Common myeloid progenitor, CD34-positive (primary cell): Measurements from ENCODE around the gene CHN1.

Experiments used
- CTCF ChIA-PET: fragments of 350-600 bp; sonication (Branson Sonifier 250); formaldehyde crosslinking; loops from one replicate; lab custom pipeline; 2021; ENCODE audit warnings: antibody characterized with exemption; lab: Charles Lee
- POLR2A ChIA-PET: fragments of 350-600 bp; sonication (Branson Sonifier 250); formaldehyde crosslinking; loops from one replicate; lab custom pipeline; 2021; ENCODE audit warnings: antibody characterized with exemption; lab: Charles Lee
- DNase-seq, 3 donors: peaks; one replicate each; pipeline versions ENCODE4 v3.0.0 to v3.0.0-alpha.2; 2013
- H3K27ac ChIP-seq, 2 experiments: 1 replicate in 1 of 2; 2 replicates in 1 of 2; pipeline ENCODE4 v1.7.0; 2013; ENCODE audit warnings: inconsistent platforms in 2 of 2, low read length in 2 of 2, mild to moderate bottlenecking in 2 of 2, low read depth in 1 of 2, moderate library complexity in 1 of 2; ENCODE audit not compliant: severe bottlenecking in 2 of 2, insufficient read depth in 1 of 2, poor library complexity in 1 of 2
- H3K27me3 ChIP-seq, 5 experiments: replicated peaks in 2 of 5; 1 replicate in 3 of 5; 2 replicates in 2 of 5; pipeline versions ENCODE4 v1.6.1 to v1.7.0; 2013; ENCODE audit warnings: low read length in 4 of 5, mild to moderate bottlenecking in 2 of 5, moderate library complexity in 2 of 5, inconsistent platforms in 1 of 5; ENCODE audit not compliant: insufficient read depth in 5 of 5, control insufficient read depth in 4 of 5
- H3K36me3 ChIP-seq, 4 experiments: 1 replicate in 2 of 4; 2 replicates in 2 of 4; pipeline versions ENCODE4 v1.6.1 to v1.7.0; 2013; ENCODE audit warnings: low read length in 3 of 4, control low read depth in 1 of 4, mild to moderate bottlenecking in 1 of 4; ENCODE audit not compliant: control insufficient read depth in 4 of 4, insufficient read depth in 4 of 4
- H3K4me1 ChIP-seq, 4 experiments: 1 replicate in 3 of 4; 2 replicates in 1 of 4; pipeline versions ENCODE4 v1.6.1 to v1.7.1; 2013; ENCODE audit warnings: low read length in 3 of 4, mild to moderate bottlenecking in 3 of 4, control low read depth in 1 of 4, inconsistent platforms in 1 of 4, moderate library complexity in 1 of 4; ENCODE audit not compliant: control insufficient read depth in 4 of 4, insufficient read depth in 4 of 4; ENCODE audit errors: control extremely low read depth in 1 of 4
- H3K4me3 ChIP-seq, 7 experiments: 1 replicate in 4 of 7; 2 replicates in 3 of 7; pipeline versions ENCODE4 v1.5.1 to v1.7.0; 2013; ENCODE audit warnings: mild to moderate bottlenecking in 7 of 7, low read length in 6 of 7, moderate library complexity in 6 of 7, inconsistent platforms in 2 of 7, low read depth in 2 of 7, control low read depth in 1 of 7; ENCODE audit not compliant: insufficient read depth in 4 of 7, control insufficient read depth in 1 of 7; ENCODE audit errors: extremely low read depth in 1 of 7
- H3K9me3 ChIP-seq, 5 experiments: 1 replicate in 4 of 5; 2 replicates in 1 of 5; pipeline versions ENCODE4 v1.6.1 to v1.7.1; 2013; ENCODE audit warnings: low read length in 4 of 5, mild to moderate bottlenecking in 2 of 5, inconsistent platforms in 1 of 5, low read depth in 1 of 5, moderate library complexity in 1 of 5; ENCODE audit not compliant: control insufficient read depth in 4 of 5, insufficient read depth in 2 of 5; ENCODE audit errors: control extremely low read depth in 1 of 5
- WGBS: methylation state at CpG from one replicate; pipeline ENCODE4 v1.1.5; 2013; ENCODE audit not compliant: insufficient coverage; 5-methylcytosine and 5-hydroxymethylcytosine counted together

Gene CHN1

DNA sequence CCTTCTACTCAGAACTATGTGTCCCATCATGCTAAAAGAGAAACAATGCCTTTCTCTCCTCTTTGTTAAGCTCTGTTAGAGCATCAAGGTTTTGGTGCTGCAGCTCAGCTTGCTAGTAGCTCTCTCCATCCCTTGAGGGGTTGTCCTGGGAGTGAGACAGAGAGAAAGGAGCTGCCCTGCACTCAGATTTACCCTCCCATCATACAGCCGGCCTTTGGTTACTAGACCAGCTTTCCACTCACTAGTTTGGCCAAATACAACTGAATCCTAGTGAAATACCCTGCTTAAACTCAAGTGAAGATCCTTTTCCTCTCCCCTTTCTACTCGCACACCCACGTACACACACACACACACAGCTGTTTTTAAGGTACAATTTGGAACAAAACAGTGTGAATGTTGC is 2.3 kb upstream of the CHN1 start:
- Histone ChIP-seq H3K4me1 (peaks cover 0 to 12% (median 9%) of the 10 kb centered on the region in 4 experiments), H3K27ac (no peak overlapping the region), H3K4me3 (no peak overlapping the region), H3K36me3 (no peaks in the 10 kb centered on the region), H3K27me3 (peaks cover 32 to 90% (median 49%) of the 10 kb centered on the region in 5 experiments), H3K9me3 (peaks cover 0 to under 1% (median 0%) of the 10 kb centered on the region in 5 experiments)
- ChIA-PET CTCF (interaction anchor here (2.1 kb wide), 1 partner anchor 236 kb away, joined by 5 read pairs; no protein-coding TSS in a partner anchor), POLR2A (no interaction called here)
- WGBS = 89% methylated on average over 3 of the region's 3 CpGs
- no peak for DNase-seq

DNA sequence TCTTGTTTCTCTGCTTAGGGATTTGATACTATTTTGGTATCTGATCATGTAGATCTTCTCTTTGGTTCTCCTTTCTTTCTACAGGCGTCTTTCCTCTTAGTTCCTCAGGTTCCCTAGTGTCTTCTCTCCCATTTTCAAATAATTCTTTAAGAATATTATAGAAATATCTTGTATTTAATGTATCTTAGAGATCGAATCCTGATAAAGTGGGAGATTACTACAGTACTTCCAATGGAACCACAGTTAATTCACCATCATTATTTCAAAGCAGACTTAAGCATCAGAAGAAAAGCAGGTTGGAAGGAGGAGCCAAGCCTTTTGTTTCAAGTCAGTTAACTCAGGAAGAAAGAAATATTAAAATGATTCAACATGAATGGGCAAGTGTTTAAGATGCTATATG is 1.1 kb upstream of the CHN1 start:
- ChIA-PET POLR2A (no interaction called here), CTCF (interaction anchor here (0.6 to 1.2 kb wide), 3 partner anchors 12 to 406 kb away, joined by 3 to 4 read pairs (median 3); no protein-coding TSS in a partner anchor)
- peaks cover 0 to 12% (median 9%) of the 10 kb centered on the region in 4 experiments for H3K4me1 ChIP-seq
- H3K9me3 ChIP-seq = no peaks in the 10 kb centered on the region
- WGBS = no CpG with 5 or more reads among the region's 2 CpGs
- no peak overlapping the region for H3K27ac ChIP-seq
- H3K27me3 ChIP-seq = peaks cover 39 to 93% (median 56%) of the 10 kb centered on the region in 5 experiments
- H3K36me3 ChIP-seq = no peaks in the 10 kb centered on the region
- no peak for DNase-seq
- H3K4me3 ChIP-seq = no peak overlapping the region

- WGBS = 15% methylated on average over 4 of the region's 9 CpGs
- Histone ChIP-seq H3K9me3 (no peaks in the 10 kb centered on the region), H3K4me3 (peak overlapping the region in 6 of 7 experiments; percentile 35 to 72 (median 55)), H3K36me3 (no peaks in the 10 kb centered on the region), H3K4me1 (peaks cover 0 to 12% (median 9%) of the 10 kb centered on the region in 4 experiments), H3K27me3 (peaks cover 39 to 93% (median 54%) of the 10 kb centered on the region in 5 experiments), H3K27ac (no peak overlapping the region)
- CTCF ChIA-PET = interaction anchor here (0.6 to 1.2 kb wide), 3 partner anchors 12 to 406 kb away, joined by 3 to 4 read pairs (median 3); no protein-coding TSS in a partner anchor
- no peak for DNase-seq
- POLR2A ChIA-PET = no interaction called here
These were observed 618 bp upstream of the CHN1 start for GRCh38 chr2:175005733-175006264.

GRCh38 chr2:175004730-175004979 is 526 bp downstream of the CHN1 start:
- ChIA-PET CTCF (no interaction called here), POLR2A (no interaction called here)
- no peaks in the 10 kb centered on the region for H3K9me3 ChIP-seq
- no peaks in the 10 kb centered on the region for H3K36me3 ChIP-seq
- DNase-seq = no peak
- H3K4me1 ChIP-seq = peaks cover 0 to 12% (median 9%) of the 10 kb centered on the region in 4 experiments
- peaks cover 39 to 91% (median 50%) of the 10 kb centered on the region in 5 experiments for H3K27me3 ChIP-seq
- WGBS = 0% methylated on average over 17 of the region's 32 CpGs
- no peak overlapping the region for H3K27ac ChIP-seq
- peak overlapping the region; percentile 35 to 72 (median 59) for H3K4me3 ChIP-seq

DNA sequence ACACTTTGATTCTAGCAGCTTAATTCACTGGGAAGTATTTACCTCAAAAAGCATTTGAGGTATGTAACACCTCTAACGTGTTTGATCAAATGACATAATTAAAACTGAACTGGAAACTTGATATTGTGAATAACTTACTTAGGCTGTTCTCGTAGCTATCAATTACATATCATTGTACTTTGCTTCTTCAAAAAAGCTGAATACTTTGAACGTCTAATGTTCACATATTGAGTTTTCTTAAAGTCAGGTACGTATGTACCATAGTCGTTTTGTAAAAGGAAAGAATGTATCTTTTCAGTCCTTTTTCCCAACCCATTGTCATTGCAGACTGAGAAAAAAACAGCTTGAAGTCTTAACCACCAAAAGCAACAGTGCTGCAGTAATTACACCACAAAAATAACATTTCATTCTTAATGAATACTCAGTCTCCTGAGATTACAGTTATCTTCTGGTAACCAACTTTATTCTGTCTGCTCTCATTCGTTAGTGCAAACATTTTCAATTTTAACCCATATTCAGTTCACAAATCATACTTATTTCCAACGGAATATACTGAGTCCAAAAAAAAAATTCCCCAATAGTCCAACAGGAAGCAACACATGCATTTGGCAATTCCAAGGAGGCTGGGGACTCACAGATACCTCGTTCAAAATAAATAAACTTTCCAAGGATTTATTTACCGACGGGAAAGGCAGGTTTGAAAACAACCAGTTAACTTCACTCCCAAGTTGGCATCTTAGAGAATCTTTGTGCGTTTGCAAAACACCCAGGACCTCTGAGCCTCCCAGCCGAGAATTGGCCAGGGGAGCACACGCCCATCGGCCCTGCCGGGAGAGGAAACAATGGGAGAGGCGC is 1.1 kb downstream of the CHN1 start:
- POLR2A ChIA-PET = no interaction called here
- DNase-seq = peak in 2 of 3 donors; percentile 24
- H3K27ac ChIP-seq = no peak overlapping the region
- H3K36me3 ChIP-seq = no peaks in the 10 kb centered on the region
- CTCF ChIA-PET = interaction anchor here (1.1 kb wide), 2 partner anchors 14 to 29 kb away, joined by 3 read pairs; no protein-coding TSS in a partner anchor
- H3K27me3 ChIP-seq = peaks cover 40 to 86% (median 50%) of the 10 kb centered on the region in 5 experiments
- no peak overlapping the region for H3K4me3 ChIP-seq
- H3K9me3 ChIP-seq = no peaks in the 10 kb centered on the region
- peaks cover 0 to 12% (median 9%) of the 10 kb centered on the region in 4 experiments for H3K4me1 ChIP-seq
- 24% methylated on average over 10 of the region's 16 CpGs for WGBS

DNA sequence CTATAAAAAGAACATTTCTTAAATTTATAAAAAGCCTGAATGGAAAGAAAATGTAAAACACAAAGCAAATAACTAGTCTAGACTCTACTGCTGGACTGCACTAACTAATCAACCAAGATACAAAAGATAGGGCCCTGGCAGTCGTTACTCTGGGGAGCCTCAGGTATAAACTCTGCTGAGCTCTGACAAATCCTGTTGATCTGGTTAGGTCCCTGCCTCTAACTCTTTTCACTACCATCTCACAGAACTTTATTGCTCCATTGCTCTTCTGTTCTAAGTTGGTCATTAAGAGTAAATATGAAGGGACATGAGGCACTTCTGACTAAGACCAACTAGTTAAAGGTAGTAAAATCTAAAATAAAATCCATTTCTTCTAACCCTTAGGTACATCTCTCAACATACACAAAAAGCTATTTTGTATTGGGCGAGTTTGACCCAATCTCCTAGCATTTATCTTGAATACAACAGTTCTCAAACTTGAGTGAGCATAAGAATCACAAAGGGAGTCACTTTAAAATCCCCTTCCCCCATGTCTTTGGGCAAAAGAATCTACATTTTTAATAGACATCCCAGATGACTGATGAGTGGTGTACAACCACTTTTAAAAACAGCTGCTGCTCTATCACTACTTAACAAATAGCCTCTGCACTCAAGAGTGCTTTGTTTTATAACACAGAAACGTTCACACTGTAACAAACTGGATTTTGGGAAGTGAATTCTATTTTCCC is 2.5 kb downstream of the CHN1 start:
- no peak for DNase-seq
- peaks cover 35 to 73% (median 43%) of the 10 kb centered on the region in 5 experiments for H3K27me3 ChIP-seq
- no peak overlapping the region for H3K27ac ChIP-seq
- H3K4me3 ChIP-seq = no peak overlapping the region
- H3K4me1 ChIP-seq = peaks cover 0 to 14% (median 10%) of the 10 kb centered on the region in 4 experiments
- CTCF ChIA-PET = interaction anchor here (1.2 kb wide), 1 partner anchor 232 kb away, joined by 4 read pairs; no protein-coding TSS in a partner anchor
- no peaks in the 10 kb centered on the region for H3K36me3 ChIP-seq
- 75% methylated on average over 1 of the region's 3 CpGs for WGBS
- no peaks in the 10 kb centered on the region for H3K9me3 ChIP-seq
- POLR2A ChIA-PET = no interaction called here
